Urothelium cell line (cell line): ENCODE measurements around the gene ACTL10.

Source experiments
- DNase-seq: peaks from one replicate; pipeline ENCODE4 v3.0.0; 2011; ENCODE audit warnings: low spot score, mixed read lengths
- FAIRE-seq: peaks from 2 replicates; lab custom pipeline; 2011; peaks lifted over from hg19 to GRCh38; lab: Jason Lieb, UNC

ACTL10 gene

GRCh38 chr20:33676121-33676520 is 9.4 kb downstream of the ACTL10 start:
- FAIRE-seq (peak; percentile 20), DNase-seq (no peak)

- DNase-seq: no peak
- no peak for FAIRE-seq
These were observed 10.2 kb downstream of the ACTL10 start for GRCh38 chr20:33676652-33677645.

GRCh38 chr20:33677991-33678702 is 11.4 kb downstream of the ACTL10 start:
- DNase-seq (no peak), FAIRE-seq (no peak)

- FAIRE-seq (no peak), DNase-seq (no peak)
These were observed 13.2 kb downstream of the ACTL10 start for GRCh38 chr20:33679758-33680485.

- DNase-seq (no peak), FAIRE-seq (no peak)
These were observed 13.9 kb downstream of the ACTL10 start for GRCh38 chr20:33680686-33681085.

GRCh38 chr20:33681288-33681687 is 14.5 kb downstream of the ACTL10 start:
- FAIRE-seq (no peak), DNase-seq (no peak)

- no peak for FAIRE-seq
These were observed 15.1 kb downstream of the ACTL10 start for GRCh38 chr20:33681728-33682353.

GRCh38 chr20:33684533-33685327 is 18.0 kb downstream of the ACTL10 start:
- FAIRE-seq: no peak
- no peak for DNase-seq

More at GRCh38 chr20:33681728-33682353, 15.1 kb downstream of the ACTL10 start:
- no peak for DNase-seq

- DNase-seq (peak; percentile 86), FAIRE-seq (no peak)
These were observed 18.8 kb downstream of the ACTL10 start for GRCh38 chr20:33685328-33686099.

GRCh38 chr20:33686100-33686983 is 19.6 kb downstream of the ACTL10 start, which contains the start of gene E2F1:
Gene E2F1 (minus strand): TSS chr20:33686385. CDS start chr20:33686264, 121 bp downstream.
- DNase-seq (peak; percentile 99), FAIRE-seq (no peak)

GRCh38 chr20:33686984-33687366 is 20.2 kb downstream of the ACTL10 start:
- FAIRE-seq: no peak

GRCh38 chr20:33687370-33687915 is 20.7 kb downstream of the ACTL10 start:
- no peak for DNase-seq
- no peak for FAIRE-seq

More at GRCh38 chr20:33686984-33687366, 20.2 kb downstream of the ACTL10 start:
- no peak for DNase-seq

- FAIRE-seq (no peak), DNase-seq (no peak)
These were observed 21.5 kb downstream of the ACTL10 start for GRCh38 chr20:33687993-33688937.

GRCh38 chr20:33688938-33689424 is 22.2 kb downstream of the ACTL10 start:
- DNase-seq: no peak
- no peak for FAIRE-seq

GRCh38 chr20:33689493-33689892 is 22.8 kb downstream of the ACTL10 start:
- no peak for FAIRE-seq
- no peak for DNase-seq

GRCh38 chr20:33689973-33690372 is 23.2 kb downstream of the ACTL10 start:
- DNase-seq (peak; percentile 43), FAIRE-seq (no peak)
